HTERT RPE-1 (cell line): ENCODE measurements around the gene SYT2.

Experiments used
- in situ Hi-C: fragments of 300-500 bp; cut with MboI; formaldehyde crosslinking; loops from 4 replicates; pipeline ENCODE4 v1.14.3; 2020; ENCODE audit warnings: low sequenced_read_pairs

Gene SYT2

GRCh38 chr1:202706851-202707250, 3.4 kb downstream of the SYT2 start:
- in situ Hi-C loops = no loop called here

- in situ Hi-C loops = no loop called here
Observed at GRCh38 chr1:202704601-202705000, 5.7 kb downstream of the SYT2 start.

GRCh38 chr1:202703191-202703590, 7.1 kb downstream of the SYT2 start:
- in situ Hi-C loops = no loop called here

GRCh38 chr1:202702088-202702487, 8.2 kb downstream of the SYT2 start:
- in situ Hi-C loops = no loop called here

GRCh38 chr1:202701200-202701599, 9.1 kb downstream of the SYT2 start:
- in situ Hi-C loops = no loop called here

- in situ Hi-C loops = no loop called here
Observed at GRCh38 chr1:202700061-202700460, 10.2 kb downstream of the SYT2 start.

- in situ Hi-C loops = no loop called here
Observed at GRCh38 chr1:202698276-202698675, 12.0 kb downstream of the SYT2 start.

- in situ Hi-C loops = no loop called here
Observed at GRCh38 chr1:202697038-202697437, 13.2 kb downstream of the SYT2 start.

GRCh38 chr1:202694314-202694713, 15.9 kb downstream of the SYT2 start:
- in situ Hi-C loops = no loop called here

- in situ Hi-C loops = no loop called here
Observed at GRCh38 chr1:202692959-202693555, 17.2 kb downstream of the SYT2 start.

GRCh38 chr1:202691816-202692215, 18.4 kb downstream of the SYT2 start:
- in situ Hi-C loops = no loop called here

GRCh38 chr1:202689493-202690342, 20.5 kb downstream of the SYT2 start:
- in situ Hi-C loops = no loop called here

GRCh38 chr1:202689082-202689481, 21.2 kb downstream of the SYT2 start:
- in situ Hi-C loops = no loop called here

- in situ Hi-C loops = no loop called here
Observed at GRCh38 chr1:202688401-202688800, 21.9 kb downstream of the SYT2 start.

GRCh38 chr1:202687798-202688197, 22.5 kb downstream of the SYT2 start:
- in situ Hi-C loops = no loop called here

- in situ Hi-C loops = no loop called here
Observed at GRCh38 chr1:202687370-202687769, 22.9 kb downstream of the SYT2 start.

- in situ Hi-C loops = no loop called here
Observed at GRCh38 chr1:202685641-202686040, 24.6 kb downstream of the SYT2 start.

GRCh38 chr1:202684716-202685115, 25.5 kb downstream of the SYT2 start:
- in situ Hi-C loops = no loop called here

- in situ Hi-C loops = no loop called here
Observed at GRCh38 chr1:202683029-202683428, 27.2 kb downstream of the SYT2 start.

GRCh38 chr1:202682477-202682876, 27.8 kb downstream of the SYT2 start:
- in situ Hi-C loops = no loop called here

GRCh38 chr1:202681736-202682420, 28.4 kb downstream of the SYT2 start:
- in situ Hi-C loops = no loop called here
